ENCODE data around the gene GRK3.
"Not testable (repeated sequence)": the region's sequence is repeated elsewhere in the genome, so short reads cannot be mapped to it uniquely, and the experiment has no call there.

DNA sequence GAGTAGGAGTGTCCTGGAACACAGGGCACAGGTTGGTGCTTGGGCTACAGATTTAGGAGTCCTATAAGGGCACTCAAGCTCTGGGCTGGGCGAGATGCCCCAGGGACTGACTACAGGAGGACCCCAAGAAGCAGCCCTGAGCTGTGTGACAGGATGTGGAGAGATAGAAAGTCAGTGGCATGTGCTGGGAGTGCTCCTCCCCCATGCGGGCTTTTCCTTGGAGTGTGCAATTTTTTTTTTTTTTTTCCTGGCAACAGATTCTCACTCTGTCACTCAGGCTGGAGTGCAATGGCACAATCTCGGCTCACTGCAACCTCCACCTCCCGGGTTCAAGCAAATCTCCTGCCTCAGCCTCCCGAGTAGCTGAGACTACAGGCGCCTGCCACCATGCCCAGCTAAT lies 144.0 kb downstream of the GRK3 start:
- not testable (repeated sequence) for TF ChIP-seq POLR2A, POLR2AphosphoS5 (IDR thresholded peaks at IDR 0.05)
- TF ChIP-seq, protein P1, sequence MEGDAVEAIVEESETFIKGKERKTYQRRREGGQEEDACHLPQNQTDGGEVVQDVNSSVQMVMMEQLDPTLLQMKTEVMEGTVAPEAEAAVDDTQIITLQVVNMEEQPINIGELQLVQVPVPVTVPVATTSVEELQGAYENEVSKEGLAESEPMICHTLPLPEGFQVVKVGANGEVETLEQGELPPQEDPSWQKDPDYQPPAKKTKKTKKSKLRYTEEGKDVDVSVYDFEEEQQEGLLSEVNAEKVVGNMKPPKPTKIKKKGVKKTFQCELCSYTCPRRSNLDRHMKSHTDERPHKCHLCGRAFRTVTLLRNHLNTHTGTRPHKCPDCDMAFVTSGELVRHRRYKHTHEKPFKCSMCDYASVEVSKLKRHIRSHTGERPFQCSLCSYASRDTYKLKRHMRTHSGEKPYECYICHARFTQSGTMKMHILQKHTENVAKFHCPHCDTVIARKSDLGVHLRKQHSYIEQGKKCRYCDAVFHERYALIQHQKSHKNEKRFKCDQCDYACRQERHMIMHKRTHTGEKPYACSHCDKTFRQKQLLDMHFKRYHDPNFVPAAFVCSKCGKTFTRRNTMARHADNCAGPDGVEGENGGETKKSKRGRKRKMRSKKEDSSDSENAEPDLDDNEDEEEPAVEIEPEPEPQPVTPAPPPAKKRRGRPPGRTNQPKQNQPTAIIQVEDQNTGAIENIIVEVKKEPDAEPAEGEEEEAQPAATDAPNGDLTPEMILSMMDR (IDR thresholded peaks at IDR 0.05) = not testable (repeated sequence)
